ENCODE results near the gene NOS1.
"Not testable (repeated sequence)": the region's sequence is repeated elsewhere in the genome, so short reads cannot be mapped to it uniquely, and the experiment has no call there.

The NOS1 gene

GRCh38 chr12:117262749-117263148 is 98.7 kb downstream of the NOS1 start:
- no peak for DNase-seq (ENCODE audit: low read depth)

GRCh38 chr12:117261247-117261646 is 100.2 kb downstream of the NOS1 start:
- DNase-seq (ENCODE audit: low read depth): no peak

- no peak for DNase-seq (ENCODE audit: low read depth)
Measured at GRCh38 chr12:117255386-117255785, 106.0 kb downstream of the NOS1 start.

- DNase-seq (ENCODE audit: low read depth): no peak
Measured at GRCh38 chr12:117243488-117243887, 117.9 kb downstream of the NOS1 start.

GRCh38 chr12:117241697-117242096 is 119.7 kb downstream of the NOS1 start:
- no peak for DNase-seq (ENCODE audit: low read depth)

- DNase-seq (ENCODE audit: low read depth): no peak
Measured at GRCh38 chr12:117240081-117240755, 121.2 kb downstream of the NOS1 start.

GRCh38 chr12:117236456-117237001 is 124.9 kb downstream of the NOS1 start:
- DNase-seq (ENCODE audit: low read depth): peak; percentile 40

GRCh38 chr12:117235261-117235660 is 126.2 kb downstream of the NOS1 start:
- no peak for DNase-seq (ENCODE audit: low read depth)

GRCh38 chr12:117234441-117234840 is 127.0 kb downstream of the NOS1 start:
- DNase-seq (ENCODE audit: low read depth): no peak

GRCh38 chr12:117231750-117232149 is 129.7 kb downstream of the NOS1 start:
- DNase-seq (ENCODE audit: low read depth): no peak

- no peak for DNase-seq (ENCODE audit: low read depth)
Measured at GRCh38 chr12:117228239-117228638, 133.2 kb downstream of the NOS1 start.

- no peak for DNase-seq (ENCODE audit: low read depth)
Measured at GRCh38 chr12:117227000-117227653, 134.3 kb downstream of the NOS1 start.

- DNase-seq (ENCODE audit: low read depth): no peak
Measured at GRCh38 chr12:117226505-117226904, 134.9 kb downstream of the NOS1 start.

- DNase-seq (ENCODE audit: low read depth): no peak
Measured at GRCh38 chr12:117225179-117225578, 136.2 kb downstream of the NOS1 start.

GRCh38 chr12:117220947-117221346 is 140.5 kb downstream of the NOS1 start:
- DNase-seq (ENCODE audit: low read depth): not testable (repeated sequence)

GRCh38 chr12:117218149-117218548 is 143.3 kb downstream of the NOS1 start:
- DNase-seq (ENCODE audit: low read depth): no peak

GRCh38 chr12:117216686-117217085 is 144.7 kb downstream of the NOS1 start:
- no peak for DNase-seq (ENCODE audit: low read depth)

- DNase-seq (ENCODE audit: low read depth): no peak
Measured at GRCh38 chr12:117214797-117215196, 146.6 kb downstream of the NOS1 start.

GRCh38 chr12:117213295-117213808 is 148.1 kb downstream of the NOS1 start:
- no peak for DNase-seq (ENCODE audit: low read depth)

GRCh38 chr12:117212563-117213190 is 148.7 kb downstream of the NOS1 start:
- DNase-seq (ENCODE audit: low read depth): peak; percentile 71

GRCh38 chr12:117210266-117210918 is 151.0 kb downstream of the NOS1 start:
- DNase-seq (ENCODE audit: low read depth): no peak

GRCh38 chr12:117209626-117210025 is 151.8 kb downstream of the NOS1 start:
- no peak for DNase-seq (ENCODE audit: low read depth)
